ENCODE data around the gene TRIM37. TPM values are rescaled to one million over a fixed set of nuclear protein-coding genes. Genes with fewer than 3 reads are reported as not detected.

The TRIM37 gene
- total RNA-seq, 4 donors from 2014 or later = 16.8 to 29.3 (median 21.5) TPM

- no peak for ATAC-seq (ENCODE audit: low FRiP score)
- DNase-seq (ENCODE audit: low spot score) = no peak
- no peak for TF ChIP-seq CTCF (IDR thresholded peaks at IDR 0.05)
These were observed 107.8 kb downstream of the TRIM37 start for GRCh38 chr17:58998871-58999270.

GRCh38 chr17:58997756-58998553, 108.7 kb downstream of the TRIM37 start:
- no peak for ATAC-seq (ENCODE audit: low FRiP score)
- DNase-seq (ENCODE audit: low spot score) = no peak
- TF ChIP-seq CTCF (IDR thresholded peaks at IDR 0.05) = no peak

GRCh38 chr17:58996968-58997367, 109.7 kb downstream of the TRIM37 start:
- DNase-seq (ENCODE audit: low spot score) = no peak
- no peak for TF ChIP-seq CTCF (IDR thresholded peaks at IDR 0.05)
- no peak for ATAC-seq (ENCODE audit: low FRiP score)

- ATAC-seq (ENCODE audit: low FRiP score) = no peak
- no peak for DNase-seq (ENCODE audit: low spot score)
- no peak for TF ChIP-seq CTCF (IDR thresholded peaks at IDR 0.05)
These were observed 111.3 kb downstream of the TRIM37 start for GRCh38 chr17:58995247-58995940.

GRCh38 chr17:58993311-58993710, 113.4 kb downstream of the TRIM37 start:
- ATAC-seq (ENCODE audit: low FRiP score) (no peak), DNase-seq (ENCODE audit: low spot score) (no peak)
- TF ChIP-seq CTCF (IDR thresholded peaks at IDR 0.05) = no peak

- no peak for TF ChIP-seq CTCF (IDR thresholded peaks at IDR 0.05)
- no peak for ATAC-seq (ENCODE audit: low FRiP score)
These were observed 114.9 kb downstream of the TRIM37 start for GRCh38 chr17:58991718-58992331.

More at GRCh38 chr17:58991718-58992331, 114.9 kb downstream of the TRIM37 start:
- no peak for DNase-seq (ENCODE audit: low spot score)

All from omental fat pad (tissue), 4 donors.